Prostate gland (tissue), 2 donors: ENCODE measurements around the gene PA2G4. TPM values are rescaled to one million over a fixed set of nuclear protein-coding genes. Genes with fewer than 3 reads are reported as not detected.

Source experiments
- DNase-seq: peaks from one replicate; pipeline ENCODE4 v3.0.0-alpha.2; 2019; ENCODE audit warnings: low spot score
- H3K27ac ChIP-seq, 2 donors: fragments of 200-600 bp; sonication (generic); 2 replicates each; pipeline ENCODE4 v1.5.1; 2017 to 2019
- H3K27me3 ChIP-seq: fragments of 200-600 bp; sonication (generic); replicated peaks from 2 replicates; pipeline ENCODE4 v1.5.1; 2019; ENCODE audit not compliant: insufficient read depth
- H3K36me3 ChIP-seq, 2 donors: fragments of 200-600 bp; sonication (generic); 1 replicate in 1 of 2; 2 replicates in 1 of 2; pipeline versions ENCODE4 v1.5.1 to v1.8.1; 2017 to 2019
- H3K4me1 ChIP-seq: fragments of 200-600 bp; sonication (generic); replicated peaks from 2 replicates; pipeline ENCODE4 v1.5.1; 2019
- H3K4me3 ChIP-seq, 2 donors: fragments of 200-600 bp; sonication (generic); 2 replicates each; pipeline ENCODE4 v1.5.1; 2017 to 2019
- H3K9me3 ChIP-seq: fragments of 200-600 bp; sonication (generic); 2 replicates; pipeline ENCODE4 v1.5.1; 2017
- POLR2A ChIP-seq: fragments of 450-650 bp; IDR thresholded peaks from one replicate; pipeline ENCODE4 v1.6.1; 2016; ENCODE audit warnings: antibody characterized with exemption, mild to moderate bottlenecking
- POLR2AphosphoS5 ChIP-seq: sonication (generic); formaldehyde crosslinking; IDR thresholded peaks from one replicate; pipeline ENCODE4 v1.6.1; 2017; ENCODE audit warnings: antibody characterized with exemption
- WGBS: methylation state at CpG from one replicate; pipeline ENCODE4 v1.1.5; 2018; 5-methylcytosine and 5-hydroxymethylcytosine counted together
- intact Hi-C: fragments of 100-400 bp; cut with DNase I; formaldehyde crosslinking; loops from one replicate; pipeline ENCODE4 v1.14.2; 2022
- total RNA-seq, 2 donors: library from RNA; depleted of rRNA; stranded (reverse); fragments of >200 nt; gene quantifications; one replicate each; pipeline ENCODE4 v1.1.0, GENCODE V29; 2016
- TF ChIP-seq, protein P1 (sequence below), 4 experiments: fragments of 200-600 bp in 2 of 4; fragments of 450-650 bp in 2 of 4; sonication (generic) in 2 of 4; IDR thresholded peaks; 1 replicate in 3 of 4; 2 replicates in 1 of 4; pipeline ENCODE4 v1.5.1; 2016 to 2019; ENCODE audit warnings: antibody characterized with exemption in 4 of 4, mild to moderate bottlenecking in 2 of 4, moderate library complexity in 2 of 4

PA2G4 gene
- total RNA-seq, 2 donors from 2014 or later = 75.0 to 93.3 TPM

GRCh38 chr12:56160894-56161689, 56.7 kb downstream of the PA2G4 start:
- Histone ChIP-seq H3K9me3 (no peaks in the 10 kb centered on the region), H3K36me3 (peaks cover 10 to 14% of the 10 kb centered on the region in 2 donors), H3K27ac (peak overlapping the region; percentile 97 to 98), H3K27me3 (no peaks in the 10 kb centered on the region), H3K4me3 (peak overlapping the region; percentile 58 to 71), H3K4me1 (peaks cover 12% of the 10 kb centered on the region)
- TF ChIP-seq POLR2AphosphoS5 = no peak
- TF ChIP-seq, protein P1, sequence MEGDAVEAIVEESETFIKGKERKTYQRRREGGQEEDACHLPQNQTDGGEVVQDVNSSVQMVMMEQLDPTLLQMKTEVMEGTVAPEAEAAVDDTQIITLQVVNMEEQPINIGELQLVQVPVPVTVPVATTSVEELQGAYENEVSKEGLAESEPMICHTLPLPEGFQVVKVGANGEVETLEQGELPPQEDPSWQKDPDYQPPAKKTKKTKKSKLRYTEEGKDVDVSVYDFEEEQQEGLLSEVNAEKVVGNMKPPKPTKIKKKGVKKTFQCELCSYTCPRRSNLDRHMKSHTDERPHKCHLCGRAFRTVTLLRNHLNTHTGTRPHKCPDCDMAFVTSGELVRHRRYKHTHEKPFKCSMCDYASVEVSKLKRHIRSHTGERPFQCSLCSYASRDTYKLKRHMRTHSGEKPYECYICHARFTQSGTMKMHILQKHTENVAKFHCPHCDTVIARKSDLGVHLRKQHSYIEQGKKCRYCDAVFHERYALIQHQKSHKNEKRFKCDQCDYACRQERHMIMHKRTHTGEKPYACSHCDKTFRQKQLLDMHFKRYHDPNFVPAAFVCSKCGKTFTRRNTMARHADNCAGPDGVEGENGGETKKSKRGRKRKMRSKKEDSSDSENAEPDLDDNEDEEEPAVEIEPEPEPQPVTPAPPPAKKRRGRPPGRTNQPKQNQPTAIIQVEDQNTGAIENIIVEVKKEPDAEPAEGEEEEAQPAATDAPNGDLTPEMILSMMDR (IDR thresholded peaks at IDR 0.05) = no peak
- TF ChIP-seq POLR2A = no peak
- intact Hi-C loops = no loop called here
- DNase-seq = no peak
- WGBS = 58% methylated on average over 11 of the region's 11 CpGs

GRCh38 chr12:56161690-56162351, 57.5 kb downstream of the PA2G4 start:
- H3K27me3 ChIP-seq = no peaks in the 10 kb centered on the region
- 58% methylated on average over 10 of the region's 10 CpGs for WGBS
- TF ChIP-seq, protein P1 (IDR thresholded peaks at IDR 0.05) = no peak
- TF ChIP-seq POLR2AphosphoS5 (no peak), POLR2A (no peak)
- no peak overlapping the region for H3K4me3 ChIP-seq
- DNase-seq = no peak
- no peaks in the 10 kb centered on the region for H3K9me3 ChIP-seq
- peak overlapping the region; percentile 97 to 98 for H3K27ac ChIP-seq
- intact Hi-C loops = no loop called here
- peaks cover 10 to 19% of the 10 kb centered on the region in 2 donors for H3K36me3 ChIP-seq
- peaks cover 12% of the 10 kb centered on the region for H3K4me1 ChIP-seq

DNA sequence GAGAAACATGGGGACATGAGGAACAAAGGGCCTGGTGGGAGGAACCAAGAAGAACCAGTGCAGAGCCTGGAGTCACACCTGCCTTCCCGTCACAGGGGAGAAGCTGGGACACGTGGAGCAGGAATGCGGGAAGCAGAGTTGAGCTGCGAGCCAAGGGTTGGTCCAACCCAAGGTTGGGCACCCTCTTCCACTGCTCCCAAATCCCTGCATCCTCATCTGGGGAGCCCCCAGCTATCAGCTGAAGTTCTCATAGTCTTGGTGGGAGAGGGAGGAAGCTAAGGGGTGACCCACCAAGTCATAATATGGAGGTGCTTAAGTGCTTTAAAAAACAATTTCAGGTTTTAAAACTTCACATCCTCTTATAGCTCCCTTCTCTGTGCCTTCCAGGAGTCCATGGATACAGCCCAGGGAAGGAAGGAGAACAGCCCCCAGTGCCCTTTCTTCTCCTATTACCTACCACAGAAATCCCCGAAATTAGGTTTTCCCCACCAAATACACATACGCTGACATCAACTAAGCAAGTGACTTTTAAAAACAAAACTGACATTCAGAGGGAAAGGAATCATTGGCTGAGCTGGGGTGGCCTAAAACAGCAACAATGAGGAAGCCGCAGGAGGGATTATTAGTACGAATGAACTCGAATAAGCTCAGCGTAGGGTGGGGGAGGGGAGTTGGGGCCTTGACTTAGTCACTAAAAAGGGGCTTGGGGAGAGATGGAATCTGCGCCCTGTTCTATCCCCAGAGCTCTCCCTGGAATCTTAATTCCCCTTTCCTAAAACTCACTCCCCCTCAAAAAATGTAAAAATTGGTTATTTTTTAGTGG, 58.3 kb downstream of the PA2G4 start:
- peak; percentile 45 for TF ChIP-seq POLR2AphosphoS5
- TF ChIP-seq POLR2A = no peak
- Histone ChIP-seq H3K27me3 (no peaks in the 10 kb centered on the region), H3K27ac (peak overlapping the region; percentile 97 to 98), H3K4me3 (no peak overlapping the region), H3K9me3 (no peaks in the 10 kb centered on the region), H3K4me1 (peaks cover 12% of the 10 kb centered on the region), H3K36me3 (peaks cover 10 to 26% of the 10 kb centered on the region in 2 donors)
- WGBS = 49% methylated on average over 11 of the region's 11 CpGs
- intact Hi-C loops = no loop called here
- DNase-seq = no peak

Other genes with a start within 250 kb of the PA2G4 start
- gene PYM1, start 176.7 kb upstream of the PA2G4 start, total RNA-seq = 10 to 100 TPM; 89.0 to 94.5 TPM
- gene DGKA, start 173.4 kb upstream of the PA2G4 start, total RNA-seq = 100 to 1,000 TPM in 1 of 2 donors, 10 to 100 TPM in 1; 74.9 to 161 TPM
- 1 to 10 TPM in 1 of 2 donors, under 1 TPM in 1; 0.18 to 8.6 TPM for gene PMEL, start 138.5 kb upstream of the PA2G4 start, total RNA-seq
- 10 to 100 TPM; 24.3 to 28.2 TPM for gene CDK2, start 137.7 kb upstream of the PA2G4 start, total RNA-seq
- gene RAB5B, start 130.5 kb upstream of the PA2G4 start, total RNA-seq = 100 to 1,000 TPM in 1 of 2 donors, 10 to 100 TPM in 1; 82.5 to 191 TPM
- gene SUOX, start 107.3 kb upstream of the PA2G4 start, total RNA-seq = 10 to 100 TPM; 23.6 to 49.6 TPM
- 1 to 10 TPM; 2.2 to 6.2 TPM for gene IKZF4, start 83.5 kb upstream of the PA2G4 start, total RNA-seq
- 1,000 to 10,000 TPM in 1 of 2 donors, 100 to 1,000 TPM in 1; 284 to 1,659 TPM for gene RPS26, start 62.6 kb upstream of the PA2G4 start, total RNA-seq
- 100 to 1,000 TPM in 1 of 2 donors, 10 to 100 TPM in 1; 77.3 to 117 TPM for gene ERBB3, start 24.4 kb upstream of the PA2G4 start, total RNA-seq
- gene RPL41, start 12.1 kb downstream of the PA2G4 start, total RNA-seq = 1,000 to 10,000 TPM; 2,549 to 4,385 TPM
- 1 to 10 TPM; 4.6 to 9.1 TPM for gene ZC3H10, start 13.7 kb downstream of the PA2G4 start, total RNA-seq
- gene ESYT1, start 23.7 kb downstream of the PA2G4 start, total RNA-seq = 100 to 1,000 TPM in 1 of 2 donors, 10 to 100 TPM in 1; 66.8 to 167 TPM
- gene MYL6B, start 48.0 kb downstream of the PA2G4 start, total RNA-seq = 100 to 1,000 TPM in 1 of 2 donors, 10 to 100 TPM in 1; 66.4 to 203 TPM
- 1,000 to 10,000 TPM; 1,587 to 1,792 TPM for gene MYL6, start 53.8 kb downstream of the PA2G4 start, total RNA-seq
- gene SMARCC2, start 84.9 kb downstream of the PA2G4 start, total RNA-seq = 100 to 1,000 TPM in 1 of 2 donors, 10 to 100 TPM in 1; 60.4 to 101 TPM
- 10 to 100 TPM; 74.4 to 90.4 TPM for gene RNF41, start 117.4 kb downstream of the PA2G4 start, total RNA-seq
- 10 to 100 TPM; 21.4 to 33.2 TPM for gene NABP2, start 119.8 kb downstream of the PA2G4 start, total RNA-seq
- gene SLC39A5, start 125.5 kb downstream of the PA2G4 start, total RNA-seq = not detected
- gene ANKRD52, start 153.8 kb downstream of the PA2G4 start, total RNA-seq = 10 to 100 TPM; 18.5 to 29.0 TPM
- gene COQ10A, start 162.4 kb downstream of the PA2G4 start, total RNA-seq = 10 to 100 TPM; 15.9 to 17.6 TPM
- gene CS, start 195.8 kb downstream of the PA2G4 start, total RNA-seq = 100 to 1,000 TPM; 106 to 110 TPM
- 100 to 1,000 TPM in 1 of 2 donors, 10 to 100 TPM in 1; 97.7 to 101 TPM for gene CNPY2, start 211.4 kb downstream of the PA2G4 start, total RNA-seq
- gene PAN2, start 229.4 kb downstream of the PA2G4 start, total RNA-seq = 10 to 100 TPM; 31.8 to 60.8 TPM
- not detected for gene IL23A, start 234.3 kb downstream of the PA2G4 start, total RNA-seq